PC-9 (cell line): ENCODE results near the gene SERPINE1. TPM values are rescaled to one million over a fixed set of nuclear protein-coding genes. Genes with fewer than 3 reads are reported as not detected.
"Not testable (repeated sequence)": the region's sequence is repeated elsewhere in the genome, so short reads cannot be mapped to it uniquely, and the experiment has no call there.

Experiments
- BruUV-seq: library from RNA; stranded (reverse); fragments of 400-500 nt; replicated peaks from 2 replicates; lab custom pipeline; 2021; lab: Mats Ljungman, UMichigan
- CTCF ChIA-PET: fragments of 300-600 bp; sonication (Branson Sonifier 250); formaldehyde crosslinking; loops from one replicate; lab custom pipeline; 2022; ENCODE audit warnings: antibody characterized with exemption; lab: Charles Lee
- POLR2A ChIA-PET: fragments of 300-600 bp; sonication (Branson Sonifier 250); formaldehyde crosslinking; loops from one replicate; lab custom pipeline; 2022; ENCODE audit warnings: antibody characterized with exemption; ENCODE audit not compliant: unreplicated experiment; lab: Charles Lee
- DNase-seq, 2 experiments: peaks; one replicate each; pipeline versions ENCODE4 v3.0.0 to v3.0.0-alpha.2; 2015 to 2022; ENCODE audit warnings: mixed read lengths in 1 of 2
- H2AFZ ChIP-seq: fragments of 200-600 bp; sonication (generic); 2 replicates; pipeline ENCODE4 v1.8.1; 2017; ENCODE audit warnings: antibody characterized with exemption
- H3F3A ChIP-seq: fragments of 200-600 bp; sonication (generic); 2 replicates; pipeline ENCODE4 v1.8.1; 2017; ENCODE audit warnings: antibody characterized with exemption, mild to moderate bottlenecking, low read depth; ENCODE audit not compliant: insufficient read depth
- H3K27ac ChIP-seq: fragments of 200-600 bp; sonication (generic); 2 replicates; pipeline ENCODE4 v1.6.1; 2016; ENCODE audit warnings: mixed run types
- H3K27me3 ChIP-seq: fragments of 200-600 bp; sonication (generic); 2 replicates; pipeline ENCODE4 v1.6.1; 2016; ENCODE audit warnings: low read depth, mixed run types; ENCODE audit not compliant: insufficient read depth
- H3K36me3 ChIP-seq: fragments of 200-600 bp; sonication (generic); 2 replicates; pipeline ENCODE4 v1.6.1; 2016; ENCODE audit warnings: low read depth, mixed run types
- H3K4me1 ChIP-seq: fragments of 200-600 bp; sonication (generic); replicated peaks from 2 replicates; pipeline ENCODE4 v1.6.1; 2016; ENCODE audit warnings: mixed run types; ENCODE audit not compliant: insufficient read depth
- H3K4me2 ChIP-seq: fragments of 200-600 bp; sonication (generic); 2 replicates; pipeline ENCODE4 v1.6.1; 2017; ENCODE audit warnings: mixed run types
- H3K4me3 ChIP-seq: fragments of 200-600 bp; sonication (generic); 2 replicates; pipeline ENCODE4 v1.6.1; 2016; ENCODE audit warnings: mixed run types
- H3K79me2 ChIP-seq: fragments of 200-600 bp; sonication (generic); 2 replicates; pipeline ENCODE4 v1.6.1; 2017; ENCODE audit warnings: low read depth, mixed run types
- H3K9me2 ChIP-seq: fragments of 200-600 bp; sonication (generic); 2 replicates; pipeline ENCODE4 v1.8.1; 2017; ENCODE audit warnings: mild to moderate bottlenecking; ENCODE audit not compliant: insufficient read depth
- H3K9me3 ChIP-seq: fragments of 200-600 bp; sonication (generic); 2 replicates; pipeline ENCODE4 v1.8.1; 2016; ENCODE audit warnings: low read depth; ENCODE audit not compliant: insufficient read depth
- H4K20me1 ChIP-seq: fragments of 200-600 bp; sonication (generic); 2 replicates; pipeline ENCODE4 v1.8.1; 2017; ENCODE audit not compliant: insufficient read depth
- CTCF ChIP-seq: fragments of 200-600 bp; sonication (generic); conservative IDR thresholded peaks from 2 replicates; pipeline ENCODE4 v1.6.1; 2017; ENCODE audit warnings: mixed run types, antibody characterized with exemption, mild to moderate bottlenecking, moderate library complexity
- EZH2 ChIP-seq: fragments of 200-600 bp; sonication (generic); IDR thresholded peaks from 2 replicates; pipeline ENCODE4 v1.8.0; 2017; ENCODE audit warnings: antibody characterized with exemption, low read depth
- intact Hi-C: fragments of 100-400 bp; cut with micrococcal nuclease; formaldehyde crosslinking; loops from one replicate; pipeline ENCODE4 v1.10.0; 2022; ENCODE audit not compliant: unreplicated experiment
- total RNA-seq: library from RNA; stranded (reverse); gene quantifications from 2 replicates; pipeline ENCODE4 v1.2.3, GENCODE V29; 2021

Gene SERPINE1
- total RNA-seq, 1 experiment from 2014 or later, result 36.2 TPM

DNA sequence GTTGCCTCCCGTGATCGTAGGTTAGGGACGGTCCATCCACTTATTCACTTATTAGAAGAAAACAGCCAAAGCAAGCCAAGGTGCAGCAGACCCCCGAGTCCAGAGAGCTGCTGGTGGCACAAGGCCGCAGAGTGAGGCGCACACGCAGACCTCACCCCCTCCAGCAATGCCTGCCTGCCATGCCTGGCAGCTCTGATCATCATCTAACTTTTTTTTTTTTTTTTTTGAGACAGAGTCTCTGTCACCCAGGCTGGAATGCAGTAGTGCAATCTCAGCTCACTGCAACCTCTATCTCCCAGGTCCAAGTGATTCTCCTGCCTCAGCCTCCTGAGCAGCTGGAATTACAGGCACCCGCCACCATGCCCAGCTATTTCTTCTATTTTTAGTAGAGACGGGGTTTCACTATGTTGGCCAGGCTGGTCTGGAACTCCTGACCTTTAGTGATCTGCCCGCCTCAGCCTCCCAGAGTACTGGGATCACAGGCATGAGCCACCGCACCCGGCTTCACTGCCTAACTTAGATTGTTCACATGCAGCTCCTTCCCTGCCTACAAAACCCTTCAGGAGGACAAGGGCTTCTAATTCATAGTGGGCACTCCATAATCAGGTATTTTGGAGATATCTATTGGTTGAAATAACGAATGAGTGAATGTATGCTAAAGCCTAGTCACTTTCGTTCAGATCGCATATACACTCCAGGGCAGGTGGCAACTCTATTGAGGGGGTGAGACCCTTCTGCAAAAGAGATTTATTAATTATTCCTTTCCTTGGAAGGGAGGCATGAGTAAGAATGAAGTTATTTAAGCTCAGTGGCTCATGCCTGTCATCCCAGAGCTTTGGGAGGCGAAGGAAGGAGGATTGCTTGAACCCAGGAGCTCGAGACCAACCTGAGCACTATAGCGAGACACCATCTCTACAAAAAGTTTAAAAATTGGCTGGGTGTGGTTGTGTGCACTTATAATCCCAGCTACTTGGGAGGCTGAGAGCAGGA is 25.8 kb upstream of the SERPINE1 start:
- TSS peak; percentile 60 for BruUV-seq
- ChIA-PET CTCF (interaction anchor here (0.6 to 1.0 kb wide), 6 partner anchors 8 to 590 kb away, joined by 3 to 7 read pairs (median 4); partner anchors contain the start of gene SERPINE1), POLR2A (interaction anchor here (0.5 to 2.0 kb wide), 7 partner anchors 8 to 169 kb away, joined by 3 to 27 read pairs (median 16); partner anchors contain the start of genes SERPINE1 and TRIM56)
- H2AFZ ChIP-seq, result no peak overlapping the region
- H3K4me2 ChIP-seq, result peak overlapping the region; percentile 77
- intact Hi-C loops, result loop anchor here (1.0 kb wide), 6 partner anchors 8 to 37 kb away; partner anchors contain the start of gene TRIM56
- peaks cover 19% of the 10 kb centered on the region; the same call in 1 of the 2 replicates for H3K79me2 ChIP-seq
- peak overlapping the region; percentile 93 for H3K27ac ChIP-seq
- peak; percentile 58 to 61 for DNase-seq
- no peaks in the 10 kb centered on the region for H3K27me3 ChIP-seq
- peaks cover 53% of the 10 kb centered on the region for H3K4me1 ChIP-seq
- H3F3A ChIP-seq, result peaks cover 55% of the 10 kb centered on the region
- TF ChIP-seq EZH2 (no peak), CTCF (no peak)
- H3K9me2 ChIP-seq, result no peaks in the 10 kb centered on the region
- no peaks in the 10 kb centered on the region for H4K20me1 ChIP-seq
- H3K9me3 ChIP-seq, result no peaks in the 10 kb centered on the region
- no peaks in the 10 kb centered on the region for H3K36me3 ChIP-seq
- peak overlapping the region; percentile 43; the same call in 1 of the 2 replicates for H3K4me3 ChIP-seq

DNA sequence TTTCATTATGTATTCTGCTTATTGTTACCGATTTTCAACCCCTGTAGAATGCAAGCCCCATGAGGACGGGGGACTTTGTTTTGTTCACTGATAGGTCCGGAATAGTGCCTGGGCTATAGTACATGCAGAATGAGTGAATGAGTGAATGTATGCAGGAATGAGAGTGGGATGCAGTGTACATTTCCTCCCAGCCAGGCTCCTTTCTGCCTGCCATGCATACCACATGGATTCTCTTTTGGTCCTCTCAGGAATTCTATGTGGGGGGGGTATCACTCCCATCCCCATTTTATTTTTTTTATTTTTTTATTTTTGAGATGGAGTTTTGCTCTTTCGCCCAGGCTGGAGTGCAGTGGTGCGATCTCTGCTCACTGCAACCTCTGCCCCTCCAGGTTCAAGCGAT is 24.9 kb upstream of the SERPINE1 start:
- Histone ChIP-seq H3K4me2 (peak overlapping the region; percentile 77), H3K79me2 (peaks cover 19% of the 10 kb centered on the region; the same call in 1 of the 2 replicates), H3K27me3 (no peaks in the 10 kb centered on the region), H3K4me1 (peaks cover 59% of the 10 kb centered on the region), H2AFZ (no peak overlapping the region), H3K9me2 (no peaks in the 10 kb centered on the region), H4K20me1 (no peaks in the 10 kb centered on the region), H3F3A (peaks cover 49% of the 10 kb centered on the region), H3K9me3 (no peaks in the 10 kb centered on the region), H3K27ac (peak overlapping the region; percentile 93), H3K4me3 (peak overlapping the region; percentile 43; the same call in 1 of the 2 replicates), H3K36me3 (no peaks in the 10 kb centered on the region)
- CTCF ChIA-PET, result interaction anchor here (0.6 kb wide), 2 partner anchors 21 to 54 kb away, joined by 3 to 4 read pairs; no protein-coding TSS in a partner anchor
- intact Hi-C loops, result no loop called here
- BruUV-seq, result no TSS peak
- DNase-seq, result no peak
- POLR2A ChIA-PET, result interaction anchor here (0.7 to 1.3 kb wide), 2 partner anchors 8 to 17 kb away, joined by 5 to 16 read pairs; partner anchors contain the start of gene TRIM56
- TF ChIP-seq EZH2 (no peak), CTCF (no peak)

DNA sequence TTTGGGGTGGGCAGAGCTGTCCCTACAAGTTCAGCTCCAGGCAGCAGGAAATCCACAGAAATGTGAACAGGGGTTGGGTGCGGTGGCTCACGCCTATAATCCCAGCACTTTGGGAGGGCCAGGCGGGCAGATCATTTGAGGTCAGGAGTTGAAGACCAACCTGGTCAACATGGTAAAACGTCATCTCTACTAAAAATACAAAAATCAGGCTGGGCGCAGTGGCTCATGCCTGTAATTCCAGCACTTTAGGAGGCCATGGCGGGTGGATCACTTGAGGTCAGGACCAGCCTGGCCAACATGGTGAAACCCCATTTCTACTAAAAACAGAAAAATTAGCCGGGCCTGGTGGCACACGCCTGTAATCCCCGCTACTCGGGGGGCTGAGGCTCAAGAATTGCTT is 23.2 kb upstream of the SERPINE1 start:
- DNase-seq, result peak in 1 of 2 experiments; percentile 42
- H2AFZ ChIP-seq, H3K4me3 ChIP-seq, H4K20me1 ChIP-seq, H3K36me3 ChIP-seq, H3K27me3 ChIP-seq, intact Hi-C loops, H3K9me2 ChIP-seq, H3K9me3 ChIP-seq, CTCF ChIA-PET, BruUV-seq: not testable (repeated sequence)
- POLR2A ChIA-PET, result interaction anchor here (0.7 kb wide), 1 partner anchor 14 kb away, joined by 5 read pairs; no protein-coding TSS in a partner anchor
- Histone ChIP-seq H3K4me1 (peaks cover 75% of the 10 kb centered on the region), H3K79me2 (peaks cover 19% of the 10 kb centered on the region; the same call in 1 of the 2 replicates), H3K27ac (peak overlapping the region; percentile 74), H3K4me2 (peak overlapping the region; percentile 63), H3F3A (peaks cover 64% of the 10 kb centered on the region)
